Activated CD8-positive, alpha-beta memory T cell treated with anti-CD3 and anti-CD28 coated beads, Interleukin-2, amount 10 ng/mL, durations not matched to agents 7 days and 5 days (primary cell): ENCODE results near the gene ATP4B. TPM values are rescaled to one million over a fixed set of nuclear protein-coding genes. Genes with fewer than 3 reads are reported as not detected.

Source experiments
- ATAC-seq: fragments of 150-1000 bp; cut with Tn5 transposase; one replicate; pipeline ENCODE4 v1.10.0; 2021; ENCODE audit warnings: moderate library complexity
- CTCF ChIA-PET: fragments of 350-600 bp; sonication (Branson Sonifier 250); formaldehyde crosslinking; loops from one replicate; lab custom pipeline; 2021; ENCODE audit warnings: antibody characterized with exemption; lab: Charles Lee
- DNase-seq: peaks from one replicate; pipeline ENCODE4 v3.0.0-alpha.2; 2020
- H3K27ac Mint-ChIP-seq: one replicate; pipeline ENCODE4 v1.8.0; 2021; ENCODE audit warnings: mild to moderate bottlenecking, mixed read lengths
- H3K27me3 Mint-ChIP-seq: one replicate; pipeline ENCODE4 v1.8.0; 2021; ENCODE audit warnings: mixed read lengths
- H3K36me3 Mint-ChIP-seq: one replicate; pipeline ENCODE4 v1.8.0; 2021; ENCODE audit warnings: mild to moderate bottlenecking, mixed read lengths
- H3K4me1 Mint-ChIP-seq: one replicate; pipeline ENCODE4 v1.8.0; 2021; ENCODE audit warnings: mixed read lengths
- H3K4me3 Mint-ChIP-seq: one replicate; pipeline ENCODE4 v1.8.0; 2021; ENCODE audit warnings: mild to moderate bottlenecking, moderate library complexity, mixed read lengths
- H3K9me3 Mint-ChIP-seq: one replicate; pipeline ENCODE4 v1.8.0; 2022; ENCODE audit warnings: low read depth, mixed read lengths
- total RNA-seq, 2 experiments: library from RNA; stranded (reverse); gene quantifications; one replicate each; pipeline ENCODE4 v1.2.3, GENCODE V29; 2021

Gene ATP4B
- total RNA-seq, 2 experiments from 2014 or later, result not detected

DNA sequence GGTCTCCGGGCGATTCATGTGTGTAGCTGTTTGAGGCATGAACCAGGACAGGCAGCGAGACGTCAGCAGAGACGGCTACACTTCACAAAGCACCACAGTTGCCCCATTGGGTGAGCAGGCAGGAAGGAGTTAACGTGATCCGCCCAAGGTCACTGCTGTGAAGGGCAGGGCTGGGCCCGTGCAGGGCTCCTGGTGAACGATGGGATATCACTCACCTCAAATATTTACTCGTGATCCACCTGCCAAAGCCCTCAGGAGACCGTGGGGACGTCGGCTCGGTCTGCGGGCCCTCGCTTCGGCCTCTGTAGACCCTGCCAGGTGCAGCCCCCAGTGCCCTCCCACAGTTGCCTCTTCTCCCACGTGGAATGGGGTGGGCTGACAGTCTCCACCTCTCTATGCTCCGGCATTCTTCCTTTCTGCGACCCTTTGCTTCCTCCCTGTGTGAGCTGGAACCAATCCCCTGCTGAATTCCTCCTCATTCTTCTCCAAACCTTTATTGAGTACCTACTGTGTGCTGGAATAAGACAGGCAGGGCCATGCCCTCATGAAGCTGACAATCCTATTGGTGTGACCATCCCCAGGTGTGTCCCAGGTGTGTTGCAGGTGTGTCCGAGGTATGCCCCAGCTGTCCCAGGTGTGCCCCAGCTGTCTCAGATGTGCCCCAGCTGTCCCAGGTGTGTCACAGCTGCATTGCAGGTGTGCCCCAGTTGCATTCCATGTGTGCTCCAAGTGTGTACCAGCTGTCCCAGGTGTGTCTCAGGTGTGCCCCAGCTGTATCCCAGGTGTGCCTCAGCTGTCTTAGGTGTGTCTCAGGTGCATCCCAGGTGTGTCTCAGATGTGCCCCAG, 7.0 kb upstream of the ATP4B start:
- H3K27me3 Mint-ChIP-seq, result peaks cover 20% of the 10 kb centered on the region
- no peaks in the 10 kb centered on the region for H3K4me1 Mint-ChIP-seq
- no peak for DNase-seq
- no peak for ATAC-seq
- H3K27ac Mint-ChIP-seq, result no peak overlapping the region
- peaks cover 2% of the 10 kb centered on the region for H3K36me3 Mint-ChIP-seq
- H3K9me3 Mint-ChIP-seq, result peaks cover 9% of the 10 kb centered on the region
- CTCF ChIA-PET, result no interaction called here
- H3K4me3 Mint-ChIP-seq, result no peak overlapping the region

- Mint-ChIP-seq H3K27me3 (peaks cover 20% of the 10 kb centered on the region), H3K4me1 (no peaks in the 10 kb centered on the region), H3K9me3 (peaks cover 9% of the 10 kb centered on the region), H3K36me3 (peaks cover 2% of the 10 kb centered on the region), H3K4me3 (no peak overlapping the region), H3K27ac (no peak overlapping the region)
- CTCF ChIA-PET, result interaction anchor here (1.1 kb wide), 1 partner anchor 79 kb away, joined by 3 read pairs; no protein-coding TSS in a partner anchor
- no peak for ATAC-seq
- DNase-seq, result no peak
Measured at GRCh38 chr13:113663934-113664333, 5.9 kb upstream of the ATP4B start.

- Mint-ChIP-seq H3K27ac (no peak overlapping the region), H3K4me1 (no peaks in the 10 kb centered on the region), H3K27me3 (peaks cover 20% of the 10 kb centered on the region), H3K4me3 (no peak overlapping the region), H3K36me3 (peaks cover 2% of the 10 kb centered on the region), H3K9me3 (peaks cover 9% of the 10 kb centered on the region)
- CTCF ChIA-PET, result no interaction called here
- no peak for DNase-seq
- no peak for ATAC-seq
Measured at GRCh38 chr13:113661509-113661908, 3.5 kb upstream of the ATP4B start.

GRCh38 chr13:113660066-113660465, 2.1 kb upstream of the ATP4B start:
- Mint-ChIP-seq H3K4me1 (no peaks in the 10 kb centered on the region), H3K27me3 (peaks cover 20% of the 10 kb centered on the region), H3K4me3 (no peak overlapping the region), H3K27ac (no peak overlapping the region), H3K9me3 (peaks cover 9% of the 10 kb centered on the region), H3K36me3 (peaks cover 2% of the 10 kb centered on the region)
- CTCF ChIA-PET, result no interaction called here
- DNase-seq (no peak), ATAC-seq (no peak)

DNA sequence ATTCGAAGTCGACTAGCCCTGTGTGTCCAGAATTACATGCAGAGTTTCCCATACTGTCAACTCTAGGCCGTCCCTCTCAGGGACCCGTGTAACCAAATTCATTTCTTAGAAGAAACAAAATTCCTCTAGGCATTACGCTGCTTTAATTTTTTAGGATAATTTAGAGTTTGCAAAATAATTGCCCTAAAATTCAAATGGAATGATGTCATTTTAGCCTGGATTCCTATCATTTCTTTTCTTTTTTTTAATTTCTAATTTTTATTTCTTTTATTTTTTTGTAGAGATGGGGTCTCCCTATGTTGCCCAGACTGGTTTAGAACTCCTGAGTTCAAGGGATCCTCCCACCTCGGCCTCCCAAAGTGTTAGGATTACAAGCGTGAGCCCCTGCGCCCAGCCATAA, 1.3 kb upstream of the ATP4B start:
- H3K27ac Mint-ChIP-seq, result no peak overlapping the region
- H3K27me3 Mint-ChIP-seq, result peaks cover 20% of the 10 kb centered on the region
- peaks cover 2% of the 10 kb centered on the region for H3K36me3 Mint-ChIP-seq
- ATAC-seq, result no peak
- no peaks in the 10 kb centered on the region for H3K4me1 Mint-ChIP-seq
- CTCF ChIA-PET, result no interaction called here
- H3K9me3 Mint-ChIP-seq, result peaks cover 9% of the 10 kb centered on the region
- no peak overlapping the region for H3K4me3 Mint-ChIP-seq
- DNase-seq, result no peak

GRCh38 chr13:113658836-113659235, 838 bp upstream of the ATP4B start:
- Mint-ChIP-seq H3K27me3 (peaks cover 20% of the 10 kb centered on the region), H3K4me1 (peaks cover 2% of the 10 kb centered on the region), H3K36me3 (peaks cover 2% of the 10 kb centered on the region), H3K27ac (no peak overlapping the region), H3K4me3 (no peak overlapping the region), H3K9me3 (peaks cover 9% of the 10 kb centered on the region)
- no peak for DNase-seq
- CTCF ChIA-PET, result no interaction called here
- ATAC-seq, result no peak

DNA sequence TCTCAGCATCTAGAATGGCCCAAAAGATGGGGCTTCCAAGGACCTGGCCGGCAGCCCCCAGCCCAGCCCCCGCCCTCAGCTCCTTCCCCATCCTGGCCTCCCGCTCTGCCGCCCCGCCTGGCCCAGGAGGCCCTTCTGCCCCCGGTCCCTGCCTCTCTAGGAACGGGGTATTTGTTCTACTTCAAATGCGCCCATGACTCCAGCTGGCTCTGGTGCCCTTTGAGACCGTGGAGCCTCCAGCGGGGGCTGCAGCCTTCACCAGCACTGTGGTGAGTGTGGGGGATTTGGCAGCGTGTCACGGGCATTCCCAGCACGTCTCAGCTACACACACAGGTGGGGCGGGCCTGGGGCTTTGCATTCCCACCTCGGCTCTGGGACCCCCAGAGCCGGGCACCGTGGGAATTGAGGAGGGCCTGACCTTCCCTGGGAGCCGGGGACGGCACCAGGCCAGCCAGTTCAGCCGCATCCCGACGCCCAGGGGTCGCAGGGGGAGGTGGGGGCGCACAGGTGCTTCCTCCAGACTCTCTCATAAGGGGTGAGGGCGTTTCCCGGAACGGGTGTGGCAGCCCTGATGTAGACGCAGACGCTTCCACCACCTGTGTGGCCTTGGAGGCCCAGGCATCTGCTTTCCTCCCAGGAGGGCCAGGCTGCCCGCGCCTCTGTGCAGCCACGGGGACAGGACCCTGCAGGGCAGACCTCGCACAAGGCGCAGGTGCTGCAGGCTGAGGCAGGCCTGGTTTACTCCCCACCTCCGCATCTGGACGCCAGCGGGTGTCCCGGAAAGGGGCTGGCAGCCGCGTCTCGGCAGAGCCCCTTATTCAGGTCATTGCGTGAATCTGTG, 947 bp downstream of the ATP4B start:
- peaks cover 7% of the 10 kb centered on the region for H3K4me1 Mint-ChIP-seq
- peaks cover 9% of the 10 kb centered on the region for H3K9me3 Mint-ChIP-seq
- H3K36me3 Mint-ChIP-seq, result peaks cover 2% of the 10 kb centered on the region
- H3K27me3 Mint-ChIP-seq, result peaks cover 14% of the 10 kb centered on the region
- H3K27ac Mint-ChIP-seq, result no peak overlapping the region
- no peak overlapping the region for H3K4me3 Mint-ChIP-seq
- no peak for DNase-seq
- ATAC-seq, result no peak
- CTCF ChIA-PET, result no interaction called here

- Mint-ChIP-seq H3K9me3 (peaks cover 4% of the 10 kb centered on the region), H3K4me1 (peaks cover 7% of the 10 kb centered on the region), H3K36me3 (no peaks in the 10 kb centered on the region), H3K27me3 (peaks cover 5% of the 10 kb centered on the region), H3K27ac (no peak overlapping the region), H3K4me3 (no peak overlapping the region)
- CTCF ChIA-PET, result no interaction called here
- no peak for DNase-seq
- ATAC-seq, result no peak
Measured at GRCh38 chr13:113656003-113656588, 1.9 kb downstream of the ATP4B start.

- H3K9me3 Mint-ChIP-seq, result no peaks in the 10 kb centered on the region
- no peak for DNase-seq
- no peaks in the 10 kb centered on the region for H3K27me3 Mint-ChIP-seq
- H3K27ac Mint-ChIP-seq, result no peak overlapping the region
- ATAC-seq, result no peak
- CTCF ChIA-PET, result no interaction called here
- peaks cover 7% of the 10 kb centered on the region for H3K4me1 Mint-ChIP-seq
- no peaks in the 10 kb centered on the region for H3K36me3 Mint-ChIP-seq
- no peak overlapping the region for H3K4me3 Mint-ChIP-seq
Measured at GRCh38 chr13:113655346-113656002, 2.5 kb downstream of the ATP4B start.

GRCh38 chr13:113654591-113655345, 3.2 kb downstream of the ATP4B start:
- no peak for DNase-seq
- Mint-ChIP-seq H3K9me3 (no peaks in the 10 kb centered on the region), H3K4me3 (no peak overlapping the region), H3K4me1 (peaks cover 7% of the 10 kb centered on the region), H3K36me3 (no peaks in the 10 kb centered on the region), H3K27me3 (no peaks in the 10 kb centered on the region), H3K27ac (no peak overlapping the region)
- CTCF ChIA-PET, result no interaction called here
- no peak for ATAC-seq

DNA sequence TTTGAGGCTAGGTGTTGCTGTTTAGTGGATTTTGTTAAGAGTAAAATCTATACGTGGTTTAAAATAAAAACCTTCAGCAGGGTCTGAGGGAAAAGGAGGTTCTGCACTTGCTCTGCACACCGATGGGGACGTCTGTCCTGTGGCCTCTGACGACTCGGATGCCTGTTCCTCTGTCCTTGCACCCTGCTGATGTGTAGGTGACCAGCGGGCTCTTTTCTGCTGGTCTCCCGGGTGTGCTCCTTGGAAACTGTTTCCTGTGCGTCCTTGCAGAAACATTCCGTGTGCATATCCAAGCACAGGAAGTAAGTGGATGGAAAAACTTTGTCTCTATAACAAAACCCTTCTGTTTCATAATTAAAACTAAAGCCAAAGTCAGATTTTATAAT, 3.8 kb downstream of the ATP4B start:
- no peak for ATAC-seq
- no peak for DNase-seq
- no peak overlapping the region for H3K4me3 Mint-ChIP-seq
- H3K9me3 Mint-ChIP-seq, result no peaks in the 10 kb centered on the region
- no peak overlapping the region for H3K27ac Mint-ChIP-seq
- no peaks in the 10 kb centered on the region for H3K27me3 Mint-ChIP-seq
- CTCF ChIA-PET, result no interaction called here
- H3K4me1 Mint-ChIP-seq, result peaks cover 7% of the 10 kb centered on the region
- no peaks in the 10 kb centered on the region for H3K36me3 Mint-ChIP-seq

GRCh38 chr13:113653264-113654174, 4.5 kb downstream of the ATP4B start:
- H3K27ac Mint-ChIP-seq, result no peak overlapping the region
- H3K36me3 Mint-ChIP-seq, result no peaks in the 10 kb centered on the region
- ATAC-seq (no peak), DNase-seq (no peak)
- H3K27me3 Mint-ChIP-seq, result no peaks in the 10 kb centered on the region
- no peak overlapping the region for H3K4me3 Mint-ChIP-seq
- H3K9me3 Mint-ChIP-seq, result no peaks in the 10 kb centered on the region
- CTCF ChIA-PET, result no interaction called here
- peaks cover 7% of the 10 kb centered on the region for H3K4me1 Mint-ChIP-seq
